NCI-H2196 (cell line): Measurements from ENCODE around the gene CLEC16A.

Source experiments
- DNase-seq: peaks from one replicate; lab custom pipeline; 2025; ENCODE audit not compliant: unreplicated experiment; lab: John Stamatoyannopoulos, UW

Gene CLEC16A

DNA sequence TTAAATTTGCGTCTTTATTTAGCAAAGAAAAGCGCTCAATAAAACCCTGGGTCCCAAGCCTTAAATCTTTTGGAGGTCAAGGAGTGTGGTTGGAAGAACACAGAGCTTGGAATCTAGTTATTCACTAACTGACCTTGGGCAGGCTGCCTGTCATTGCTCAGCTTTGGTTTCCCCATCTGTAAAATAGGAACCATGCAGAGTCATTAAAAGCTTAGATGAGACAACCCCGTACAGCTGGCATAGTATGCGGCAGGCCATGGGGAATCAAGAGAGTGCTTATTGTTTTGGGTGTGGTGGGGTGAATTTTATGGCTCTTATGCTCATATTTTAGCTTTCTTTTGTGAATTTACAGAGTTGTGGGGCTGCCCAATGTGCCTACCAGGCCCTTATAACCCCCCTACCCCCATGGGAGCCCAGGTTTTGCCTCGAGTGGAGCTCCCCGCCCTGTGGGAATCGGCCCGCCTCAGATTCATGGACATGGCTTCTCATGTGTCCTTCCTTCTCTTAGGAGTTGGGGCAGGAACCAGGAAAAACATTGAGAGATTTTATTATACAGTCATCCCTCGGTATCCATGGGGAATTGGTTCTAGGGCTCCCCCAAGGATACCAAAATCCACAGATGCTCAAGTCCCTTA is 113.5 kb downstream of the CLEC16A start:
- no peak for DNase-seq

DNA sequence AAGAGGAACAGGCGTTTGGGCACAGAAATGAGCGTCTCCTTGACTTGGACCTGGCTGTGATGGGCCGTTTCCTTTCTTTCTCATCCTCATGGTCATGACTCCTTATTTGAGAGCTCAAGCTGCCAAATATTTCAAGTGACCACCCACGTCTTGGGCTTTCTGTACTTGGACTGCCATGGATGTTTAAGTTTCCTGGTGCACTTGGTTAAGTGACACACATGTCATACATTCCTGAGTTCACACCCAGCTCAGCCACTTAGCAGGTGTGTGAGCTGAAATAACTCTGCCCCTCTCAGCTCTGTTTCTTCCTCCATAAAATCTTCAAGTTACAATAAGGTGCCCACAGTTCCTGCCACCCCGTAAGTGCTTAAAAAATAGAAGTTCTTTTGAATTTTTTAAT is 114.5 kb downstream of the CLEC16A start:
- DNase-seq, result no peak

DNA sequence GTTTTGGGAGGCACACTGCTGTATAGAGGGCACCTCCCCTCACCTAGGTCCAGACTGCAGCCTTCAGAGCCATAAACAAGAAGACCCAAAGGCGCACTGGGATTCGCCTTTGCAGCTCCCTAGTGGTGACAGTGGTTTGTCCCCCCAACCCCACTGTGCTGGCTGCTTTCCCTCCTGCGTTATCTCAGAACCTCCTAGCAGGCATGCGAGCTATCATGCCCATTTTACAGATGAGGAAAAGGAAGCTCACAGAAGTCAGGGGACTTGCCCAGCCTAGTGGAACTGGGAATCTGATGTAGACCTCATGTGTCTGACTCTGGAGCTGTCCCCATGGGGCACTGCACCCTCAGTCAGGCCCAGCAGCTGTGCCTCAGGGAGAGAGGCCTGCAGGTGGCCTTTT is 115.2 kb downstream of the CLEC16A start:
- DNase-seq, result no peak

DNA sequence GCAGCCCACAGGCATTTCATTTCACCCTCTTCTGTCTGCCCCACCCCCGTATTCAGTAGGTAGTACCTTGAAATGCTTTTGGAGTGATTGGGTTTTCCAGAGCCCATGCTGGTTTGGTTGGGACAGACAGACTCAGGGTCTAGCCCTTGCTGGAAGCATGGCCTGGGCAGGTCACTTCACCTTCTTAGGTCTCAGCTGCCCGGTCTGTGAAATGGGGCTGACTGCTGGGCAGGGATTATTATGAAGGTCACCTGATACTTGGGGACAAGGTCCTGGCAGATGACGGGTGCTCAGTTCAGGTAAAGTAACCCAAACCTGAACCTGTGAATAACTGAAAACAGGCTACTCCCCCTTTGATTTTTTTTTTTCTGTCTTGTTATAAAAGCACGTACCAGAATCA is 116.0 kb downstream of the CLEC16A start:
- no peak for DNase-seq

DNA sequence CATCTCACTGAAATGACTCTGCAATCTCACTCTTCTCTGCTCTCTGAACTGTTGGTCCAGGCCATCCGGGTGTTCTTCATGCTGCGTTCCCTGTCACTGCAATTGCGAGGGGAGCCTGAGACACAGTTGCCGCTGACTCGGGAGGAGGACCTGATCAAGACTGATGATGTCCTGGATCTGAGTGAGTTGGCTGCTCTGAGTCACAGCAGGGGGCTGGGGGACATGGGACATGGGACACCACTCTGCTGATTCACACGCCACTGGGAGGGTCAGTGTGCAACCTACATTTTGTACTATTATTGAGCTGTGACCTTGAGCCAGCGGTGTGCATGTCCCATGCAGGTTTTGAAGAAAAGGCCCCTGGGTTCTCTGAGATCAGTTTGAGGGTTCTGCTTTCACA is 116.5 kb downstream of the CLEC16A start:
- no peak for DNase-seq

DNA sequence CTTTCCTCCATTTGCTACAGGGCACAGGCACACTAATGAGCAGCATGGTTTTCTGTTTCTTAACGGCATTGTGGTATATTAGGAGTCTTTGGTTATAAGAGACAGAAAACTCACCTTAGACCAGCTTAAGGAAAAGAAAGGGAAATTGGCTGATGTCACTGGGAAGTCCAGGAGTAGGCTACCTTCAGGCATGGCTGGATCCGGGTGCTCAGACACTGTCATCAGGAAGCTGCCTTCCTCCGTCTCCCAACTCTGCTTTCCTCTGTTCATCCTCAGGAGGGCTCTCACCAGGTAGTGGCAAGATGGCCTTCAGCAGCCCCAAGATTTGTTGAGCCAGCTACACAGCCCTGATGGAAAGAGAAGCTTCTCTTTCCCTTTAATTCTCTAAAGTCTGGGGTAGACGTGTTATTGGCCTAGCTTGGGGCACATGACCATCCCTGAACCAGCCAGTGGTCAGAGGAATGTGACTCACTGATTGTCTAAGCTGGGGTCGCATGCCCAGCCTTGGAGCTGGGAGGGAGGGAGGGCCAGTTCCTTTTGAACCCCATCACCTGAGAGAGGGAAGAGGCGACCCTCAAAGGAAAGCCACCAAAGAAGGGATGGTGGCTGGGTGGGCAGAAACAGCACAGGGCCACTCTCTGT is 117.4 kb downstream of the CLEC16A start:
- DNase-seq, result no peak

DNA sequence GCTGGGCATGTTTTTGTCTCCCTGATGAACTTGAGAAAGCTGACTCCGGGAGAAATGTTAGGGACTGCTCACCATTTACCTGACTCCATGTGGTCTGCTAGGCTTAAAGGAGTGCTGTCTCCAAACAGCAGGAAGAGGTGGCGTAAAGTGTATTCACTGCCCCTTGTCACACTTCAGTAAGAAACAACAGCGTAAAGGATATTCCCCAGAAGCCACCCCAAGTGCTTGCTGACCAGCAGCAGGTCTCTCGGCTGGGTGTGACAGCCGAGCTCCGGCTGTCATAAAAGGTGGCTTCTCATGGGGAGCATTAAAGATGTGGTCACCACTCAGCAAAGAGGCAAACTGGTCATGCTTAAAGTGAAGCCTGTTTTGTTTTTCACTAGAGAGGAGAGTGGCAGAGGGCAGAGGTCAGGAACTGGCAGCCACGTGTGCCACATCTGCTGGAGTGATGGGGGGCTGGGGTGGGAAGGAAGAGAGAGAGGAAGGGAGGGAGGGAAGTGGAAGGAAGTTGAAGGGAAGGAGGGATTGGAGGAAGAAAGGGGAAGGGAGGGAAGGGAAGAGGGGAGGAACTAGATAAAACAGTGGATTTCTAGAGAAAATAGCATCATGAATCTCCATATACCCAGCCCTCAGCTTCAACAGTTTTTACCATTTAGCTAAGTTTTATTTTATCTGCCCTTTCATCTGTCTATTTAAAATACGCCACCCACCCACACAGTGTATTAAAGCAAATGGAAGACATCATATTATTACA is 119.3 kb downstream of the CLEC16A start:
- DNase-seq, result no peak

DNA sequence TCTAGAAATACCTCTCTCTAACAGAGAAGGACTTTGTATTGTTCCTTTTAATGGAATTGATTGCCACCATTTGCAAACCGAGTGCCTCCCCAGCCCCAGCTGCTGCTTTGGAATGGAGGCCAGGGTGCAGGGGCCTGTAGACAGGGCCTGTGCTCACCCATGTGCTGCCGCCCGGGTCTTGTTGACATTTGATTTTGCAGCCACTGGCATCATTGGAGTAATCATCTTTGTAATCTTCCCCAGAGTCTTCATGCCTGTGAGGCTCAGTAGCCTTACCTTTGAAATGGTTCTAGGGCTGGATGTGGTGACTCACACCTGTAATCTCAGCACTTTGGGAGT is 119.8 kb downstream of the CLEC16A start:
- DNase-seq, result no peak

DNA sequence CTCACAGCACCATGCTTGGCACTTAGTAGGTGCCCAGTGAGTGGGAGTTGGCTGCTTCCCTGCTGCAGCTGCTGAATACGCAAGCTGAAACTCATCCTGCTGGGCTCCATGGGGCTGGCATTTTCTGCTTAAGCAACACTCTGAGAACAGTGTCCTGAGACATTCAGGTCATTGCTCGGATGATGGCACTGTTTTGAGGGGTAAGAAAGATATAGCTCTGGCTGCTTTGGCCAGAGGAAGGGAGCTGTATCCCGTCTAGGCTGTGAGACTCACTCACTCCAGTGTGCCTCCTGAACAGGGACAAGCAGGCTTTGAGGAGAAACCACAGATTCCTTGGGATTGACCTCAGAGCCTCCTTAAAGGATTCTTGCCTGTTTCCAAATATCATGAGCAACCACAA is 120.5 kb downstream of the CLEC16A start:
- no peak for DNase-seq

DNA sequence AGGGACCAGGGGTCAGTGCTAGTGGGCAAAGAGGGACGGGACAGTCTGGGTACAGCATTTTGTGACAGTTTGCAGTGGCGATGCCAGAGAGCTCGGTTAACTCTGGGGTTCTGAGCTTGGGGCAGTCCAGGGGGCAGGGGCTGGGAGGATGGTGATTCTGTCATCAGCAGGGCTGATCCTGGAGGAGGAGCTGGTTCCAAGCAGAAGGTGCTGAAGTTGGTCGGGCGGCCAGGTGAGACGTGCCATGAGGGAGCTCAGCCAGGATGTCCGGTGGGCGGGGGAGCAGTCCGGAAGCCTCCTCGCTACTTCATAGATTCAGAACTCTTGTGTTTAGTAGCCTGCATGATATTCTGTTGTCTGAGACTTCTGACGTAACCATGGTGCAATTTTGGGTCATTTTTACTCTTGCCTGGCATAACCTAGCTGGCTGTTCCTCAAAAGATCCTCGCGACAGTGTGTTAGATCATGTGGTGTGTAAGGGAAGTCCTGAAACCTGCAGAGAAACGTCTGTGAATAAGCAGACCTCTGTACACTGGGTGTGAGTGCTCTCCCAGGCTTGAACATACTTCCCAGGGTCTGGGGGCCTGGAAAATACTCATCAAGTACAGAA is 122.0 kb downstream of the CLEC16A start:
- DNase-seq, result no peak

DNA sequence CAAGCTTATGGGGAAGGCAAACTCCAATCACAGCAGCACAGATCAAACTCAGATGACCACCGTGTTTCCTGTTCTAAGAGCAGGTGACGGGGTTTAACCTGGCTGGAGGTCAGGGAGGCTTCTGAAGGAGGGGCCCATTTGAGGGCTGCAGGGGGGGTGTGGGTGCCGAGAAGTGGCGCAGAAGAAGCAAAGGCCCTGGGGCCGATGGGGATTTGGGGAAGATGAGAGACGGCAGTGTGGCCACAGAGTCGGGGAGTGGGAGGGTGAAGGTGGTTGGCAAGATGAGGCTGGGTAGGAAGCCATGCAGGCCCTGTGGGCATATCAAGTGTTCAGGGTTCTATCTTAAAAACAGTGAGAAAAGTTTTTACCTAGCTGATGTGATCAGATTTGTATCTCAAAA is 122.9 kb downstream of the CLEC16A start:
- DNase-seq, result no peak

DNA sequence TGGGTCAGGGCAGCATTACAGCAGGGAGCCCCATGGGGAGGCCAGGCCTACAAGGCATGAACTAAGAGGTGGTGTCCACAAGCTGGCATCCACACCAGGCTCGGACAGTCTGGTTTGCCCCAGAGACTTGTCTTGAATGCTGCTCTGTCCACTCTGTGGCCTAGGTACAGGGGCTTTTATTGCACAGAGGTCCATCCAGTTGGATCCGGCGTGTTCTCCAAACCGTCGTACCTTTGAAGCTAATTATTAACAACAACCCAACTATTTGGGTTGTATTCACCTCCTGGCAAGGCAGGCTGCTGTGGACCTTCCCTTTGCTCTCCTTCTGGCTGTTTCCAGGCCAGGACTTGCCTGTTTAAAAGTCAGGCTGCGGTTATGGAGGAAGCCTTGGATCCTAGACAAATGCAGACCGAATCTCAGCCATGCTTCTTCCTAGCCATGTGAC is 123.4 kb downstream of the CLEC16A start:
- DNase-seq, result no peak

DNA sequence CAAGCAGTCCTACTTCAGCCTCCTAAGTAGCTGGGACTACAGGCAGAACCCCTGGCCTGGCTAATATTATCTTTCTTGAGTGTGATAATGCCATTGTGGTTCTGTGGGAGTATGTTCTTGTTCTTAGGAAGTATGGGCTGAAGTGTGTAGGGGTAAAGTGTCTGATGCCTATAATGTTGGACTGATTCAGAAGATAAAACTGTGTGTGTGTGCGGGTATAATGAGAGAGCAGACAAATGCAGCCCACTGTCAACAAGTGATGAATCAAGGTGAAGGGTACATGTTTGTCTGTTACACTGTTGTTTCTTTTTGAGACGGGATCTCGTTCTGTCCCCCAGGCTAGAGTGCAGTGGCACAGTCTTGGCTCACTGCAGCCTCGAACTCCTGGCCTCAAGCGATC is 127.5 kb downstream of the CLEC16A start:
- no peak for DNase-seq

DNA sequence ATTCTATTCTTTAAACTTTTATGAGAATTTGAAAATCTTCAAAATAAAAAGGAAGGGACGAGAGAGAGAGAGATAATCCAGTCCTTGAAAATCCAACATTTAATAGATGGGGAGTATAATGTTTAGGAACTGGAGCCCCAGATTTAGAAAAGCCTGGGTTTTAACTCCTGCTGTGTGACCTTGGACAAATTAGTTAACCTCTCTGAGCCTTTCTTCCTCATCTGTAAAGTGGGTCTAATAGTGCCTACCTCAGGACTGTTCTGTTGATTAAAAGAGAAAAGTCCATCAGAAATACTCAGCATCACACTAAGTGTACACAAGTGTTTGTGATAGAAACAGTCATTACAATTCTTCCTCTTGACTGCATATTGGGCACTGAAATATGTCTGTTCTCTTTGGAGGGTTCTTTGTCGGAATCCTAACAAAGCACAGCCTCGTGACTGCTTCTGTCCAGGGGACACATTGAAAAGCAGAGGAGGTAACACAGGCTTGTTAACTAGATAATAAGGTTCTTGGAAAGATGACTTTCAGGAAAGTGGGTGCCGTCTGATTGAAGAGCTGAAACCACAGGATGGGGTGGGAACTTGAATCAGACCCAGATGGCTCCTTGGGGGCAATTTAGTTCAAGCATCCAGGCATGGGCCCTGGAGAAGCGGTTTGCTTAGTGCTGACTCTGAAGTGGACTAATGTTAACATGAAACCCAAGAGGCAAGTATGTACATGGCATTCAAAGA is 128.2 kb downstream of the CLEC16A start:
- no peak for DNase-seq

DNA sequence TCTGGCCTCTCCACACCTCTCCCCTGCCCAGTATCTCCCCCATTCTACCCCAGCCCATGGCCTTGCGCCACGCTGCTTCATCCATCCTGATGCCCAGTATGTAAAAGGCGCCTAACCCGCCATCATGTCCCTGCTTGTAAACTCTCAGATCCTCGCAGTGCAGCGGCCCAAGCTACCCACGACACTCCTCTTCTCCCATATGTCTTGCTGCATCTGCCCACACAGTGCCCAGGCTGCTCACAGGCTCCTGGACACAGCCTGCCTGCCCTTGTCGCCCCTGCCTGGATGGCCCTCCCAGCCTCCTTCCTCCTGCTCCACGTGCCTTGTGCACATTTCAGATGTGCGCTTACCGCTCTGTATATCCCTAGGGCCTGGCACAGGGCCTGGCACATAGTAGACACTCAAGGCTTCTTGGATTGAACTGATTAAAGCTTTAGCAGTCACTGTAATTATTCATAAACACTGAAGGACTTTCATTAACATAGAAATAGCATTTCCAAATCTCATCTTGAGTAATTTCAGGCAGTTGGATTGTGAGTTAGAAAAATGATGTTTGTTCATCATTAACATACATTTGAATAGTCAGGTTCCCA is 129.1 kb downstream of the CLEC16A start:
- DNase-seq, result no peak

DNA sequence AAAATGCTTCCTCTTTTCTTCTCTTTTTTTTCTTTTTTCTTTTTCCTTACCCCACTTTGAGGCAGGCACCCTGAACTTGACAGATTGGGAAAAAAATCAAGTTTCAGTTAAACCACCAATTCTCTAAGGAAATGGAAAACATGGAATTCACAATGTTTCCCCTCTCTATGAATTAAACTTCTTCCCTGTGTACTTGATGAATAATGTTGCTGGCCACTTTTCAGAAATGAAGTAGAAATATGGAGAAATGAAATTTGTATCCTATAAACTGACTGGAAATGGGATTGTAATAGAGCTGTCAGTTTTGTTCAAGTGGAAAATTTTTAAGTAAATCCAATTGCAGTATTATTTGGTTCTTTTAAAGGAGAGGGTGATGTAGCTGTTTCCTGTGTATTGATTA is 129.8 kb downstream of the CLEC16A start:
- no peak for DNase-seq

DNA sequence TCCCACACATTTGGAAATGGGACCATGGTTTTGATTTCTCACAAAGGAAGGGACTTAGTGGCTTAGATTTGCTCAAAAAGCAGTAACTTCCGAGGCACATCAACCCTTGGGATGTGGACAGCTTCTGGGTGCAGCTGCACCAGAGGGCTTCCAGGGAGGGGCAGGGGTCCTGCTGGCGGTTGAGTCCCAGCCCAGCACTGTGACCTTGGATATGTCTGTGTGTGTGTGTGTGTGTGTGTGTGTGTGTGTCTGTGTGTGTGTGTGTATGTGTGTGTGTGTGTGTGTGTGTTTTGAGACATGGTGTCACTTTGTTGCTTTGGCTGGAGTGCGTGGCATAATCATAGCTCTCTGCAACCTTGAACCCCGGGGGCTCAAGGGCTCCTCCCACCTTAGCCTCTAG is 130.8 kb downstream of the CLEC16A start:
- no peak for DNase-seq

DNA sequence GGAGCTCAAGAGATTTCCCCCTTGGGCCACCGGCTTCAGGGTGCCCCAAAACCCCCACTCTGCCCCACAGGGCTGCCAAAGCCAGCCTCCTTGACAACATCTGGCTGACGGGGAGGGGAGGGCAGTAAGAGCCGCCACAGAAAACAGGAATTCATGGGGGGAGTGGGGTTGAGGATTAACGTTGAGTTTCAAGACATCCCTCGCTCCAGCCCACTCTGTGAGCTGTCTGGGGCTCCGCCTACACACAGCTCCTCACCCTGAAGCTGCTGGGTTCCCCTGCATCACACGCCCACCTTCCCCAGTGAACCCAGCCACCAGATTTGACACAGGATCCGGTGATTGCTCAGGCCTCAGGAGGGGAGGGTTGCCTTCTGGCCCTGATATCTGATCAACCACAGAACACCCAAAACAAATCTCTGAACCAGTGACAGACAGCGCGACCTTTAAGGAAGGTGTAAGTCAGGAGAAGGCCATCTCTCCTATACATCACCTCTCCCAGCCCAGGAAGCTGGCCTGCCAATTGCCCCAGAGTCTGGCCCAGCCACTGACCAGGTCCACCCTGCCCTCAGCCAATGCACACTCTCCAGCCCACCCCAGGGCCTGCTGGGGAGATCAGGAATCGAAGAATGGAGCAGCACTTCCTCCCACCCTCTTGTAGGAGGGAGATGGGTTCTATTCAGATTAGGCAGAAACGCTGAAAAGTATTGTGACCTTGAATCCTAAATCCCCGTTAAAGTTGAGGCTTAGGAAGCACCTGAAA is 132.1 kb downstream of the CLEC16A start:
- no peak for DNase-seq

DNA sequence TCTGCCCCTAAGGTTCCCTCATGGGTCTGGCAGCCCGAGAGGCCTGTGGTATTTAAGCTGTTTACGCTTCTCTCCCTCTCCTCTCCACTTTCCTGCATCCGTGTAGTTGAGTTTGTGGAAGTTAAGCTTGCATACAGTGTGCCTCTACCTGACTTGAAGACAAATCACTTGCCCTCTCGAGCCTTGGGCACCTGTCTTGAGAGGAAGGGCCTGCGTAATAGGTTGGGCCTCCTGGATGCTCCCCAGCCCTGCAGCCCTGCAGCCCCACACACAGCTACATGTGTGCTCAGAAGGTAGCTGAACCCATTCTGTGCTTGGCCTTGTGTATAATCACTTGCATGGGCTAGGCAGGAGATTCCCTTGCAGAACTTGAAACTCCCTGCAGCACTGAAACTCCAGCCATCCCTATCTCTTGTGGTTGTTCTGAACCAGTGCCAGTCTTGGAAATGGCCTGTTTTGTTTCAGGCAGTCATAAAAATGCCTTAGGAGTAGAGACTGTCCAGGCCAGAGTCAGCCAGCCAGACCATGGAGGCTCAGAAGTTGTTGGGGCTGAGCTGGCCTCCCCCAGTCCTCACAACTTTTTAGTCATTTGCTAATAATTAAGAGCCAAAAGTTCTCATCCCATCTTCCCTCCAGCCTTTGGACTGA is 134.6 kb downstream of the CLEC16A start:
- DNase-seq, result no peak

DNA sequence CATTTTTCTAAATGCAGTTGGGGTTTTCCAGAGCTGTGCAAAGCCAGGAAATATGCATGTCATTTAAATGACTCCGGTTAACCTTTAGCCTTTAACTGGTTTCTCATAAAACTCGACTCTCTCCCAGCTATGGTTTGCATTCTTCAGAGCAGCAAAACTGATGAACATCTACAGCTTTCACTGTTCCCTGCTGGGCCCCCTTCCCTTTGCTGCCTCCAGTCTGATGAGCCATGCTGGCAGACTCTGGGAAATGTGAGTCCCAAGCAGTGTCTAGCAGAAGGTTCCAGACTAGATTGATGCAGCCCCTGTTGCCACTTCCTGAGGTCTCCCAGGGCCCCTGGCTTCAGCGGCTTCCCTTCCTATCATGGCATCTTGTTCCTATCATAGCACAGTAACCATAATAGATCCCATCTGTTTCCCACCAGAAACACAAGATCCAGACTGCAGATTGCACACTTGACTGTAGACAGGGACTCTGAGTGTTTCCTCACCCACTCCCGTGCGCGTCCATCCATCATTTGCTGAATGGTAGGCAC is 135.4 kb downstream of the CLEC16A start:
- no peak for DNase-seq
